Measurements from ENCODE around the gene CREBZF. TPM values are rescaled to one million over a fixed set of nuclear protein-coding genes. Genes with fewer than 3 reads are reported as not detected.

The CREBZF gene
- total and polyA plus RNA-seq, 9 of the 15 experiments (the other 6 are each of a cell fraction or from before 2014, with no cell fraction given) = 7.2 to 70.2 (median 40.5) TPM

DNA sequence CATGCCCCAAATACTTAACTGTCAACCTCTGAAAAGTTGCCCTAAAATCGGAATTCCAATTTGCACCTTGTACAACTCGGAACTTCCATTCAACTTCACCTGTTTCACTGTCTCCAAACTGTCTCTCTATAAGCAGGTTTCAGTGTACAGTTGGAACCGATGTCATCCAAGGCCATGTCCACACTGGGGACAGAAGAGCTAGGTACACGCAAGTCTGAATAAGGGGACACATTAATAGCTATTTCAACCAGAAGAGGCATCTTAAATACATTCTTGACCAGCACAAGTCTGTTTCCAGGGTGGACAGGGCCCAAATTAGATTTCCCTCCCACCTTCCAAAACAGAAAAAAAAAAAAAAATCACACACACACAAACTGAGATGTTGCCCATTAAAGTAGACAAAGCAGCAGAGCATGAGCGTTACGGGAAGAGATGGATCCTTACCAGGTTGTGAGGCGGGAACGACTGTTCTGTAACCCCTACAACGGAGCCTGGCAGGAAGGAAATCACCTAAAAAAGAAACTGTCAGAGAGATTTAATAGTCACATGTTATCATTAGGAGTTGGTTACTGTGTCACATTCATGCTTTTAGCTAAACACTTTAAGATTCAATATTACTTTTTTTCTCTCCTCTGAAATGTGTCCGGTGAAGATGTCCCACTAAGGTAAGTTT, 1.7 kb downstream of the CREBZF start (continued):
- 0 out of 2 replicates have a peak, but pooled peaks have one; percentile 20 for TF ChIP-seq ZBTB40 (IDR thresholded peaks at IDR 0.05)
- no peak for TF ChIP-seq ZBTB40 (CRISPR knock-in tag; IDR thresholded peaks at IDR 0.05)
- TF ChIP-seq HDAC1 (IDR thresholded peaks at IDR 0.05) = no peak
- TF ChIP-seq RFX1 (IDR thresholded peaks at IDR 0.05) = no peak
- no peak for TF ChIP-seq CEBPG (CRISPR knock-in tag; IDR thresholded peaks at IDR 0.05)
- TF ChIP-seq CEBPG (tag; conservative IDR thresholded peaks at IDR 0.05 in 1 of 2, IDR thresholded peaks at IDR 0.05 in 1 of 2) = no peak
- TF ChIP-seq FUS (optimal IDR thresholded peaks at IDR 0.05; ENCODE audit: low read depth, low read length) = no peak
- TF ChIP-seq SIN3B (IDR thresholded peaks at IDR 0.05; ENCODE audit: low read depth) = no peak
- no peak for TF ChIP-seq HMBOX1 (IDR thresholded peaks at IDR 0.05)
- no peak for TF ChIP-seq ZBTB12 (CRISPR knock-in tag; IDR thresholded peaks at IDR 0.05)
- peak in 1 of 2 experiments; percentile 43; a peak in 2 of 4 replicates for TF ChIP-seq MLLT1 (IDR thresholded peaks at IDR 0.05)
- no peak for TF ChIP-seq ESRRB (CRISPR knock-in tag; IDR thresholded peaks at IDR 0.05; ENCODE audit: borderline replicate concordance)

All from K562 (cell line).